K562 (cell line): Measurements from ENCODE around the gene GRAMD4. TPM values are rescaled to one million over a fixed set of nuclear protein-coding genes. Genes with fewer than 3 reads are reported as not detected.

Experiments
- ATAC-seq: fragments of 200-7000 bp; cut with Tn5 transposase; 3 replicates; pipeline ENCODE4 v1.9.1; 2020; ENCODE audit warnings: moderate library complexity
- BruUV-seq: library from RNA; stranded (reverse); fragments of 400-500 nt; replicated peaks from 2 replicates; lab custom pipeline; 2021; lab: Mats Ljungman, UMichigan
- CTCF ChIA-PET: fragments of 300-600 bp; formaldehyde crosslinking; extraction: SDS; loops from one replicate; lab custom pipeline; 2021; ENCODE audit warnings: low intra/inter-chr PET ratio; lab: Yijun Ruan, JAX
- POLR2A ChIA-PET: fragments of 300-600, 350-650 bp; sonication (Branson Sonifier 250); formaldehyde crosslinking; extraction: SDS; loops from one replicate; lab custom pipeline; 2021; ENCODE audit warnings: antibody characterized with exemption, inconsistent platforms; lab: Yijun Ruan, JAX
- DNase-seq, 4 experiments: peaks; one replicate each; pipeline versions ENCODE4 v3.0.0 to v3.0.0-alpha.2; 2011 to 2018; ENCODE audit warnings: low spot score in 3 of 4, mixed read lengths in 3 of 4; ENCODE audit errors: extremely low read depth in 1 of 4
- FAIRE-seq: peaks from 2 replicates; lab custom pipeline; 2011; peaks lifted over from hg19 to GRCh38; lab: Jason Lieb, UNC
- H2AFZ ChIP-seq: 2 replicates; pipeline ENCODE4 v1.6.0; 2011; ENCODE audit warnings: low read depth, low read length, control low read depth, inconsistent platforms
- H3K27ac ChIP-seq: fragments of 200-600 bp; 3 replicates; pipeline ENCODE4 v1.8.0; 2011; ENCODE audit warnings: low read depth, mild to moderate bottlenecking, control low read depth, inconsistent platforms, low read length, moderate library complexity, mixed read lengths; ENCODE audit errors: extremely low read depth
- H3K27me3 ChIP-seq, 2 experiments: fragments of 300-600 bp in 1 of 2; 2 replicates in 1 of 2; 3 replicates in 1 of 2; pipeline versions ENCODE4 v1.6.0 to v1.8.0; 2011; ENCODE audit warnings: inconsistent platforms in 2 of 2, low read length in 2 of 2, mild to moderate bottlenecking in 1 of 2, mixed read lengths in 1 of 2, moderate library complexity in 1 of 2; ENCODE audit not compliant: control insufficient read depth in 2 of 2, insufficient read depth in 2 of 2
- H3K36me3 ChIP-seq: fragments of 300-600 bp; 3 replicates; pipeline ENCODE4 v1.8.0; 2011; ENCODE audit warnings: mild to moderate bottlenecking, low read length, inconsistent platforms; ENCODE audit not compliant: control insufficient read depth, insufficient read depth
- H3K4me1 ChIP-seq, 2 experiments: fragments of 200-600 bp in 1 of 2; replicated peaks in 1 of 2; 2 replicates in 1 of 2; 3 replicates in 1 of 2; pipeline versions ENCODE4 v1.5.1 to v1.8.0; 2011; ENCODE audit warnings: inconsistent platforms in 2 of 2, low read length in 2 of 2, mild to moderate bottlenecking in 1 of 2, mixed read lengths in 1 of 2, moderate library complexity in 1 of 2; ENCODE audit not compliant: control insufficient read depth in 2 of 2, insufficient read depth in 2 of 2
- H3K4me2 ChIP-seq: 2 replicates; pipeline ENCODE4 v1.6.1; 2011; ENCODE audit warnings: low read length, control low read depth, inconsistent platforms, mixed read lengths; ENCODE audit not compliant: insufficient read depth
- H3K4me3 ChIP-seq: fragments of 200-600 bp; sonication (generic), shearing (Covaris generic); 2 replicates; pipeline ENCODE4 v1.5.1; 2016; ENCODE audit warnings: control low read depth, inconsistent platforms
- H3K79me2 ChIP-seq: fragments of 200-600 bp; 3 replicates; pipeline ENCODE4 v1.8.0; 2011; ENCODE audit warnings: low read length, inconsistent platforms; ENCODE audit not compliant: control insufficient read depth, insufficient read depth
- H3K9ac ChIP-seq, 2 experiments: 2 replicates each; pipeline versions ENCODE4 v1.6.0 to v1.6.1; 2011; ENCODE audit warnings: low read depth in 2 of 2, low read length in 2 of 2, control low read depth in 1 of 2, inconsistent platforms in 1 of 2, mild to moderate bottlenecking in 1 of 2, mixed read lengths in 1 of 2; ENCODE audit not compliant: insufficient read depth in 1 of 2
- H3K9me1 ChIP-seq: one replicate; pipeline ENCODE4 v1.6.0; 2011; ENCODE audit warnings: inconsistent platforms, mild to moderate bottlenecking, low read length, moderate library complexity; ENCODE audit not compliant: control insufficient read depth, insufficient read depth
- H3K9me3 ChIP-seq: replicated peaks from 2 replicates; pipeline ENCODE4 v1.5.1; 2011; ENCODE audit warnings: low read depth, low read length, inconsistent platforms; ENCODE audit not compliant: control insufficient read depth, insufficient read depth
- H4K20me1 ChIP-seq: replicated peaks from 2 replicates; pipeline ENCODE4 v1.6.1; 2011; ENCODE audit warnings: low read length, inconsistent platforms, mixed read lengths; ENCODE audit not compliant: control insufficient read depth, insufficient read depth
- E2F3 ChIP-seq: fragments of 250-450 bp; sonication (Bioruptor Pico); IDR thresholded peaks from 2 replicates; pipeline ENCODE4 v1.4.0; 2020; ENCODE audit warnings: mild to moderate bottlenecking
- FOXM1 ChIP-seq, 2 experiments: fragments of 450-650 bp in 1 of 2; sonication (generic) in 1 of 2; formaldehyde crosslinking in 1 of 2; IDR thresholded peaks; 2 replicates each; pipeline versions ENCODE4 v1.6.1 to v1.9.0; 2017 to 2022; ENCODE audit warnings: low read depth in 2 of 2, mild to moderate bottlenecking in 2 of 2, missing genetic modification reagents in 1 of 2, moderate library complexity in 1 of 2
- FOXP1 ChIP-seq: sonication (generic); formaldehyde crosslinking; IDR thresholded peaks from 2 replicates; pipeline ENCODE4 v1.8.0; 2022; ENCODE audit warnings: mild to moderate bottlenecking, missing genetic modification reagents
- IRF1 ChIP-seq: sonication (generic); formaldehyde crosslinking; IDR thresholded peaks from 2 replicates; pipeline ENCODE4 v1.8.0; 2022; ENCODE audit warnings: missing genetic modification reagents, mild to moderate bottlenecking, borderline replicate concordance
- KDM1A ChIP-seq, 2 experiments: fragments of 450-650 bp; IDR thresholded peaks; 2 replicates each; pipeline ENCODE4 v1.6.1; 2016; ENCODE audit warnings: mild to moderate bottlenecking in 2 of 2
- RFX5 ChIP-seq: IDR thresholded peaks from 2 replicates; pipeline ENCODE4 v1.6.1; 2011; ENCODE audit warnings: low read depth, mild to moderate bottlenecking, improper control_type of control experiment, low read length
- TAF9B ChIP-seq: fragments of 450-650 bp; IDR thresholded peaks from 2 replicates; pipeline ENCODE4 v1.6.1; 2018; ENCODE audit warnings: mild to moderate bottlenecking; ENCODE audit not compliant: partially characterized antibody
- TSC22D4 ChIP-seq: fragments of 450-650 bp; IDR thresholded peaks from 2 replicates; pipeline ENCODE4 v1.6.1; 2016; ENCODE audit warnings: missing genetic modification characterization, missing biosample characterization, control low read depth
- WHSC1 ChIP-seq: IDR thresholded peaks from one replicate; pipeline ENCODE4 v1.6.1; 2012; ENCODE audit warnings: low read length, control low read depth, inconsistent platforms
- WGBS: fragments of 100-300 bp; shearing (Covaris generic); methylation state at CpG from one replicate; pipeline ENCODE4 v1.1.6; 2016; ENCODE audit warnings: low coverage, mixed read lengths; ENCODE audit not compliant: insufficient coverage; ENCODE audit errors: missing lambda C conversion rate; 5-methylcytosine and 5-hydroxymethylcytosine counted together
- in situ Hi-C: fragments of 300-500 bp; cut with MboI; formaldehyde crosslinking; loops from 4 replicates; pipeline ENCODE4 v1.15.0; 2018; ENCODE audit warnings: inconsistent platforms, mixed read lengths
- intact Hi-C: fragments of 100-400 bp; cut with micrococcal nuclease; formaldehyde crosslinking; loops from 2 replicates; pipeline ENCODE4 v1.14.2; 2022
- polyA plus RNA-seq, 8 experiments: library from polyadenylated mRNA; depleted of rRNA in 4 of 8; stranded (reverse) in 5 of 8; unstranded in 3 of 8; fragments of >200 nt; fragmentation: Nextera tagmentation in 2 of 8; fragmentation: Illumina TruSeq in 1 of 8; extraction: Ambion mirVana in 2 of 8; extraction: Trizol in 1 of 8; gene quantifications; 2 replicates each; pipeline versions ENCODE4 v1.2.1 to v1.2.3, GENCODE V29; 2011 to 2014; ENCODE audit warnings: inconsistent platforms in 1 of 8, missing spikeins in 1 of 8
- total RNA-seq, 7 experiments: library from RNA; depleted of rRNA in 6 of 7; stranded (reverse); fragments of >200 nt in 6 of 7; fragmentation: Illumina TruSeq in 2 of 7; extraction: Trizol in 2 of 7; gene quantifications; 2 replicates each; pipeline versions ENCODE4 v1.2.1 to v1.2.3, GENCODE V29; 2011 to 2021; ENCODE audit warnings: low replicate concordance in 1 of 7
- TF ChIP-seq, protein P1 (sequence below), 3 experiments: IDR thresholded peaks in 2 of 3; conservative IDR thresholded peaks in 1 of 3; 2 replicates each; pipeline ENCODE4 v1.5.1; 2011 to 2012; ENCODE audit warnings: low read length in 3 of 3, mild to moderate bottlenecking in 3 of 3, control low read depth in 2 of 3, improper control_type of control experiment in 1 of 3, inconsistent platforms in 1 of 3, low read depth in 1 of 3, mixed read lengths in 1 of 3, moderate library complexity in 1 of 3; ENCODE audit not compliant: insufficient read depth in 2 of 3

Gene GRAMD4
- total and polyA plus RNA-seq, 9 of the 15 experiments (the other 6 are each of a cell fraction or from before 2014, with no cell fraction given): 0.18 to 44.8 (median 18.6) TPM

DNA sequence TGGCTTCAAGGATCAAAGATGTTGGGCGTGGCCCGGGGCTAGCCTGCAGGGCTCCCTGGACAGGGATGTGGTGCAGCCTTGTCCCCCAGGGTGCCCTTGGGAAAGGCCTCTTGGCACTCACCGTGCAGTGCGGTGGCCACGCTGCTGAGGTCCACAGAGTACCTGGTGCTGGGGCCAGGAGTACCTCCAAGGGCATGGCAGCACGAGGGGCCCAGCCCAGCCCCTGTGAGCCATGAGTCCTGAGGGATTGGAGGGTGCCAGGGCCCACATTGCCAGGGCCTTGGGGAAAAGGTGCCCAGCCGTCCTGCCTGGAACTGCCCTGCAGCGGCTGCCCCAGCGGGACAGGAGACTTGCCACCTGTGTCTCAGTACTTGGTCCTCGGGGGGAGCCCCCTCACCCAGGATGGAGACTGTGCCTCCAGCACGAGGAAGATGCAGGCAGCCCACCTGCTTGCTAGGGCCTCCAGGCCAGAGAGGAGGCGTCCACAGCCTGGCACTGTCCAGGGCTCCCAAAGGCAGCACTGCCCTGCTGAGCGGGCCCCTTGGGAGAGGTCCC lies 44.2 kb downstream of the GRAMD4 start:
- no TSS peak for BruUV-seq
- DNase-seq (no peak), FAIRE-seq (no peak), ATAC-seq (no peak)
- H3K4me3 ChIP-seq: no peak overlapping the region
- intact Hi-C loops (no loop called here), in situ Hi-C loops (no loop called here)
- ChIA-PET POLR2A (no interaction called here), CTCF (no interaction called here)
- 92% methylated on average over 6 of the region's 13 CpGs for WGBS
- TF ChIP-seq IRF1 (CRISPR knock-in tag): no peak
- no peak for TF ChIP-seq WHSC1
- no peak for TF ChIP-seq TSC22D4 (tag)
- TF ChIP-seq, protein P1, sequence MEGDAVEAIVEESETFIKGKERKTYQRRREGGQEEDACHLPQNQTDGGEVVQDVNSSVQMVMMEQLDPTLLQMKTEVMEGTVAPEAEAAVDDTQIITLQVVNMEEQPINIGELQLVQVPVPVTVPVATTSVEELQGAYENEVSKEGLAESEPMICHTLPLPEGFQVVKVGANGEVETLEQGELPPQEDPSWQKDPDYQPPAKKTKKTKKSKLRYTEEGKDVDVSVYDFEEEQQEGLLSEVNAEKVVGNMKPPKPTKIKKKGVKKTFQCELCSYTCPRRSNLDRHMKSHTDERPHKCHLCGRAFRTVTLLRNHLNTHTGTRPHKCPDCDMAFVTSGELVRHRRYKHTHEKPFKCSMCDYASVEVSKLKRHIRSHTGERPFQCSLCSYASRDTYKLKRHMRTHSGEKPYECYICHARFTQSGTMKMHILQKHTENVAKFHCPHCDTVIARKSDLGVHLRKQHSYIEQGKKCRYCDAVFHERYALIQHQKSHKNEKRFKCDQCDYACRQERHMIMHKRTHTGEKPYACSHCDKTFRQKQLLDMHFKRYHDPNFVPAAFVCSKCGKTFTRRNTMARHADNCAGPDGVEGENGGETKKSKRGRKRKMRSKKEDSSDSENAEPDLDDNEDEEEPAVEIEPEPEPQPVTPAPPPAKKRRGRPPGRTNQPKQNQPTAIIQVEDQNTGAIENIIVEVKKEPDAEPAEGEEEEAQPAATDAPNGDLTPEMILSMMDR (IDR thresholded peaks at IDR 0.05 in 2 of 3, conservative IDR thresholded peaks at IDR 0.05 in 1 of 3; ENCODE audit: insufficient read depth in 2 of 3, low read depth in 1 of 3, low read length in 3 of 3): no peak
- TF ChIP-seq FOXP1 (CRISPR knock-in tag): no peak
- TF ChIP-seq TAF9B: no peak
- TF ChIP-seq RFX5: no peak
- no peak for TF ChIP-seq KDM1A (IDR thresholded peaks at IDR 0.05)
- no peak for TF ChIP-seq FOXM1 (IDR thresholded peaks at IDR 0.05; ENCODE audit: low read depth)
- no peak for TF ChIP-seq FOXM1 (CRISPR knock-in tag; IDR thresholded peaks at IDR 0.05; ENCODE audit: low read depth)
- no peak for TF ChIP-seq E2F3
- H4K20me1 ChIP-seq: no peaks in the 10 kb centered on the region
- H3K9me1 ChIP-seq: peaks cover 2% of the 10 kb centered on the region
- no peak overlapping the region for H3K4me2 ChIP-seq
- H2AFZ ChIP-seq: no peak overlapping the region
- no peaks in the 10 kb centered on the region for H3K27me3 ChIP-seq
- H3K9me3 ChIP-seq: no peaks in the 10 kb centered on the region
- peak overlapping the region in 1 of 2 experiments; percentile 17; a peak in 1 of 4 replicates for H3K9ac ChIP-seq
- H3K4me1 ChIP-seq: peaks cover 0 to 47% of the 10 kb centered on the region in 2 experiments; a peak in 3 of 5 replicates
- no peak overlapping the region for H3K27ac ChIP-seq
- H3K79me2 ChIP-seq: no peaks in the 10 kb centered on the region; the same call in 2 of the 3 replicates
- peaks cover 42% of the 10 kb centered on the region; the same call in 1 of the 3 replicates for H3K36me3 ChIP-seq
